Measurements from ENCODE around the gene PCIF1. TPM values are rescaled to one million over a fixed set of nuclear protein-coding genes. Genes with fewer than 3 reads are reported as not detected.
A peak's percentile ranks its signal among the peaks of the same experiment; 100 is the strongest.

PCIF1 gene
- total RNA-seq, 1 donor from 2014 or later: 9.5 TPM

- TF ChIP-seq EZH2 (IDR thresholded peaks at IDR 0.05) (no peak), CTCF (IDR thresholded peaks at IDR 0.05) (no peak), EZH2phosphoT487 (IDR thresholded peaks at IDR 0.05) (no peak)
- peaks cover 4% of the 10 kb centered on the region for H3F3A ChIP-seq (ENCODE audit: low read depth)
- H3K36me3 Mint-ChIP-seq: peaks cover 6% of the 10 kb centered on the region
- H3K27me3 Mint-ChIP-seq (ENCODE audit: insufficient read depth, low read depth): peaks cover 9% of the 10 kb centered on the region
- peak overlapping the region; percentile 94 for H3K4me3 Mint-ChIP-seq
- H3K9ac ChIP-seq: no peak overlapping the region
- peaks cover 9% of the 10 kb centered on the region for H3K27me3 ChIP-seq
- H3K4me2 ChIP-seq: peak overlapping the region; percentile 91
- H3K79me2 ChIP-seq (ENCODE audit: low read depth): no peaks in the 10 kb centered on the region
- peak overlapping the region; percentile 88 for H3K4me3 ChIP-seq
- H3K9me3 Mint-ChIP-seq: no peaks in the 10 kb centered on the region
- H3K4me1 ChIP-seq: peaks cover 10% of the 10 kb centered on the region
- H4K20me1 ChIP-seq (ENCODE audit: low read depth): no peaks in the 10 kb centered on the region
- DNase-seq (ENCODE audit: low spot score): peak; percentile 24
- H3K9me3 ChIP-seq (ENCODE audit: low read depth): no peaks in the 10 kb centered on the region
- H3K4me1 Mint-ChIP-seq: peaks cover 32% of the 10 kb centered on the region
- H2AFZ ChIP-seq (replicated peaks): no peak overlapping the region
- no peak overlapping the region for H3K27ac ChIP-seq
- no peaks in the 10 kb centered on the region for H3K36me3 ChIP-seq
- no peak overlapping the region for H3K27ac Mint-ChIP-seq
These were observed 42.2 kb upstream of the PCIF1 start for GRCh38 chr20:45892049-45892825.

- H3K36me3 ChIP-seq: no peaks in the 10 kb centered on the region
- no peak overlapping the region for H2AFZ ChIP-seq (replicated peaks)
- H3K4me1 Mint-ChIP-seq: peaks cover 32% of the 10 kb centered on the region
- no peak for DNase-seq (ENCODE audit: low spot score)
- peak overlapping the region; percentile 94 for H3K4me3 Mint-ChIP-seq
- peaks cover 6% of the 10 kb centered on the region for H3K36me3 Mint-ChIP-seq
- H3K4me2 ChIP-seq: no peak overlapping the region
- H3K4me3 ChIP-seq: no peak overlapping the region
- no peaks in the 10 kb centered on the region for H3K9me3 ChIP-seq (ENCODE audit: low read depth)
- H4K20me1 ChIP-seq (ENCODE audit: low read depth): no peaks in the 10 kb centered on the region
- no peak for TF ChIP-seq CTCF (IDR thresholded peaks at IDR 0.05)
- no peak for TF ChIP-seq EZH2 (IDR thresholded peaks at IDR 0.05)
- no peak for TF ChIP-seq EZH2phosphoT487 (IDR thresholded peaks at IDR 0.05)
- H3K79me2 ChIP-seq (ENCODE audit: low read depth): no peaks in the 10 kb centered on the region
- H3K9ac ChIP-seq: no peak overlapping the region
- no peaks in the 10 kb centered on the region for H3K9me3 Mint-ChIP-seq
- H3K4me1 ChIP-seq: peaks cover 10% of the 10 kb centered on the region
- peak overlapping the region; percentile 29 for H3K27ac Mint-ChIP-seq
- H3K27me3 Mint-ChIP-seq (ENCODE audit: insufficient read depth, low read depth): peaks cover 10% of the 10 kb centered on the region
- peaks cover 4% of the 10 kb centered on the region for H3F3A ChIP-seq (ENCODE audit: low read depth)
- H3K27ac ChIP-seq: no peak overlapping the region
- H3K27me3 ChIP-seq: peaks cover 9% of the 10 kb centered on the region
These were observed 41.5 kb upstream of the PCIF1 start for GRCh38 chr20:45892828-45893500.

- no peaks in the 10 kb centered on the region for H3K79me2 ChIP-seq (ENCODE audit: low read depth)
- no peaks in the 10 kb centered on the region for H3K36me3 ChIP-seq
- Mint-ChIP-seq H3K4me1 (peaks cover 32% of the 10 kb centered on the region), H3K36me3 (peaks cover 9% of the 10 kb centered on the region), H3K27ac (peak overlapping the region; percentile 83), H3K4me3 (peak overlapping the region; percentile 64), H3K9me3 (no peaks in the 10 kb centered on the region), H3K27me3 (ENCODE audit: insufficient read depth, low read depth) (peaks cover 10% of the 10 kb centered on the region)
- peaks cover 9% of the 10 kb centered on the region for H3K27me3 ChIP-seq
- H2AFZ ChIP-seq (replicated peaks): no peak overlapping the region
- H3K9ac ChIP-seq: no peak overlapping the region
- peaks cover 4% of the 10 kb centered on the region for H3F3A ChIP-seq (ENCODE audit: low read depth)
- peaks cover 10% of the 10 kb centered on the region for H3K4me1 ChIP-seq
- H3K9me3 ChIP-seq (ENCODE audit: low read depth): no peaks in the 10 kb centered on the region
- H3K27ac ChIP-seq: no peak overlapping the region
- no peak for DNase-seq (ENCODE audit: low spot score)
- TF ChIP-seq EZH2phosphoT487 (IDR thresholded peaks at IDR 0.05) (no peak), EZH2 (IDR thresholded peaks at IDR 0.05) (no peak)
- no peak overlapping the region for H3K4me2 ChIP-seq
- H4K20me1 ChIP-seq (ENCODE audit: low read depth): no peaks in the 10 kb centered on the region
- H3K4me3 ChIP-seq: no peak overlapping the region
These were observed 40.7 kb upstream of the PCIF1 start for GRCh38 chr20:45893831-45894230.
